Fibroblast of lung (primary cell): Measurements from ENCODE around the gene CMTM6. TPM values are rescaled to one million over a fixed set of nuclear protein-coding genes. Genes with fewer than 3 reads are reported as not detected.

Source experiments
- DNase-seq, 2 donors: peaks; one replicate each; pipeline versions ENCODE4 v3.0.0 to v3.0.0-alpha.2; 2010; ENCODE audit warnings: low read depth in 2 of 2
- H2AFZ ChIP-seq: 2 replicates; pipeline ENCODE4 v1.5.1; 2012; ENCODE audit warnings: low read length, control low read depth, inconsistent platforms
- H3K27ac ChIP-seq: 2 replicates; pipeline ENCODE4 v1.5.1; 2011; ENCODE audit warnings: low read length, control low read depth; ENCODE audit not compliant: insufficient read depth
- H3K27me3 ChIP-seq: 2 replicates; pipeline ENCODE4 v1.5.1; 2011; ENCODE audit warnings: mild to moderate bottlenecking, low read length; ENCODE audit not compliant: control insufficient read depth, insufficient read depth
- H3K36me3 ChIP-seq: 2 replicates; pipeline ENCODE4 v1.5.1; 2011; ENCODE audit warnings: low read length; ENCODE audit not compliant: control insufficient read depth, insufficient read depth
- H3K4me1 ChIP-seq: 2 replicates; pipeline ENCODE4 v1.5.1; 2011; ENCODE audit warnings: low read length; ENCODE audit not compliant: control insufficient read depth, insufficient read depth; ENCODE audit errors: extremely low read depth
- H3K4me2 ChIP-seq: 2 replicates; pipeline ENCODE4 v1.5.1; 2011; ENCODE audit warnings: low read length, control low read depth; ENCODE audit not compliant: insufficient read depth; ENCODE audit errors: extremely low read depth
- H3K4me3 ChIP-seq, 4 experiments: fragments of 200-600 bp in 1 of 4; sonication (generic) in 1 of 4; replicated peaks in 1 of 4; 2 replicates each; pipeline ENCODE4 v1.5.1; 2011 to 2016; ENCODE audit warnings: low read length in 4 of 4, low read depth in 3 of 4, mild to moderate bottlenecking in 3 of 4, control low read depth in 2 of 4, inconsistent platforms in 1 of 4, mixed read lengths in 1 of 4; ENCODE audit not compliant: insufficient read depth in 1 of 4; ENCODE audit errors: control extremely low read depth in 1 of 4
- H3K79me2 ChIP-seq: 2 replicates; pipeline ENCODE4 v1.5.1; 2012; ENCODE audit warnings: mild to moderate bottlenecking, low read length, inconsistent platforms; ENCODE audit not compliant: control insufficient read depth, insufficient read depth
- H3K9ac ChIP-seq: 2 replicates; pipeline ENCODE4 v1.5.1; 2011; ENCODE audit warnings: mild to moderate bottlenecking, low read length, control low read depth; ENCODE audit not compliant: insufficient read depth
- H3K9me3 ChIP-seq: 2 replicates; pipeline ENCODE4 v1.5.1; 2012; ENCODE audit warnings: low read depth, low read length; ENCODE audit not compliant: control insufficient read depth, insufficient read depth
- H4K20me1 ChIP-seq: 2 replicates; pipeline ENCODE4 v1.5.1; 2011; ENCODE audit warnings: low read length; ENCODE audit not compliant: control insufficient read depth, insufficient read depth; ENCODE audit errors: extremely low read depth
- EZH2 ChIP-seq: IDR thresholded peaks from 2 replicates; pipeline ENCODE4 v1.5.1; 2012; ENCODE audit warnings: low read length, control low read depth, mild to moderate bottlenecking; ENCODE audit errors: missing control alignments
- polyA plus RNA-seq, 2 donors: library from polyadenylated mRNA; depleted of rRNA in 1 of 2; stranded (reverse) in 1 of 2; unstranded in 1 of 2; fragments of >200 nt; gene quantifications; 2 replicates each; pipeline ENCODE4 v1.2.1, GENCODE V29; 2011 to 2012; ENCODE audit warnings: missing spikeins in 1 of 2
- total RNA-seq: library from RNA; depleted of rRNA; stranded (reverse); fragments of >200 nt; gene quantifications from 2 replicates; pipeline ENCODE4 v1.2.1, GENCODE V29; 2014
- TF ChIP-seq, protein P1 (sequence below), 2 donors: IDR thresholded peaks in 1 of 2; conservative IDR thresholded peaks in 1 of 2; 1 replicate in 1 of 2; 2 replicates in 1 of 2; pipeline ENCODE4 v1.5.1; 2011 to 2012; ENCODE audit warnings: low read length in 2 of 2, control low read depth in 1 of 2, inconsistent platforms in 1 of 2, low read depth in 1 of 2, mild to moderate bottlenecking in 1 of 2

CMTM6 gene
- total and polyA plus RNA-seq, 2 donors (not counting 1 experiment from before 2014, with no cell fraction given) = 74.1 to 76.5 TPM

DNA sequence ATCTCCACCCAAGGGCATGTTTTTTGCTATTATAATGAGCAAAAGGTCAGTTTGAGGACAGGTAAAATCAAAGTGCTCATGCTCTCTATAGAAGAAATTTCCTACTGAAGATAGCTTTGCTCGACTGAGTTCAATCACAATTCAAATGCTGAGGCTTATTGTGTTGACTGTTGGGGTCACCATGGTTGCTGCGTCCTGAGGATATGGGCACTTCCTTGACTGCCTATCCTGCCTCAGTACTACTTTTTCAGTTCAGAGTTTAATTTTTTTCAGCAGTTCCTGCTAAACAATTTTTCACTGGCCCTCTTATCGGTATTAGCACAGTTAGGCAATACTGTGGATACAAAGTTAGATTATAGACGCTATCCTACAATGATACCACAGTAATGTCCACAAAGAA, 3.8 kb upstream of the CMTM6 start:
- no peak overlapping the region for H3K9ac ChIP-seq
- H3K36me3 ChIP-seq = no peaks in the 10 kb centered on the region
- no peaks in the 10 kb centered on the region for H4K20me1 ChIP-seq
- no peaks in the 10 kb centered on the region for H3K27me3 ChIP-seq
- H2AFZ ChIP-seq = no peak overlapping the region
- H3K4me2 ChIP-seq = no peak overlapping the region
- H3K27ac ChIP-seq = no peak overlapping the region
- no peaks in the 10 kb centered on the region for H3K9me3 ChIP-seq
- H3K4me1 ChIP-seq = no peaks in the 10 kb centered on the region
- DNase-seq = no peak
- H3K79me2 ChIP-seq = no peaks in the 10 kb centered on the region
- H3K4me3 ChIP-seq = no peak overlapping the region
- TF ChIP-seq, protein P1, sequence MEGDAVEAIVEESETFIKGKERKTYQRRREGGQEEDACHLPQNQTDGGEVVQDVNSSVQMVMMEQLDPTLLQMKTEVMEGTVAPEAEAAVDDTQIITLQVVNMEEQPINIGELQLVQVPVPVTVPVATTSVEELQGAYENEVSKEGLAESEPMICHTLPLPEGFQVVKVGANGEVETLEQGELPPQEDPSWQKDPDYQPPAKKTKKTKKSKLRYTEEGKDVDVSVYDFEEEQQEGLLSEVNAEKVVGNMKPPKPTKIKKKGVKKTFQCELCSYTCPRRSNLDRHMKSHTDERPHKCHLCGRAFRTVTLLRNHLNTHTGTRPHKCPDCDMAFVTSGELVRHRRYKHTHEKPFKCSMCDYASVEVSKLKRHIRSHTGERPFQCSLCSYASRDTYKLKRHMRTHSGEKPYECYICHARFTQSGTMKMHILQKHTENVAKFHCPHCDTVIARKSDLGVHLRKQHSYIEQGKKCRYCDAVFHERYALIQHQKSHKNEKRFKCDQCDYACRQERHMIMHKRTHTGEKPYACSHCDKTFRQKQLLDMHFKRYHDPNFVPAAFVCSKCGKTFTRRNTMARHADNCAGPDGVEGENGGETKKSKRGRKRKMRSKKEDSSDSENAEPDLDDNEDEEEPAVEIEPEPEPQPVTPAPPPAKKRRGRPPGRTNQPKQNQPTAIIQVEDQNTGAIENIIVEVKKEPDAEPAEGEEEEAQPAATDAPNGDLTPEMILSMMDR (conservative IDR thresholded peaks at IDR 0.05 in 1 of 2, IDR thresholded peaks at IDR 0.05 in 1 of 2; ENCODE audit: low read depth in 1 of 2, low read length in 2 of 2) = no peak
- TF ChIP-seq EZH2 = no peak

DNA sequence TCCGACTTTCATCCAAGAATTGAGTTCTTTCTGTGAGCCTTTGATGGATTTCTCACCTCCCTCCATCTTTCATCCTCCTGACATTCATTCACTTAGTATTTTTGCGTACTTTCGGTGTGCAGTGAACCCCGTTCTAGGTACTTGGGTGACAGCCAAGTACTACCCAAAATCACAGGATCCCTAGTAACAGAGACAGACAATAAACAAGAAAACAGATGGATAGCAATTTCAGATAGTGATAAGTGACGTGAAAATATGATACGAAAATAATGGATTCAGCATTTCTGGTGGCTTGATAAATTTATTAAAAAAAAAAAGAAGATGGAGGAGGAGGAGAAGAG, 264 bp upstream of the CMTM6 start:
- H3K27ac ChIP-seq = peak overlapping the region; percentile 40
- peak overlapping the region; percentile 3 to 94 (median 46) for H3K4me3 ChIP-seq
- peak overlapping the region; percentile 96 for H2AFZ ChIP-seq
- H3K27me3 ChIP-seq = no peaks in the 10 kb centered on the region
- peak overlapping the region; percentile 87 for H3K4me2 ChIP-seq
- no peak overlapping the region for H3K9ac ChIP-seq
- no peaks in the 10 kb centered on the region for H4K20me1 ChIP-seq
- no peaks in the 10 kb centered on the region for H3K36me3 ChIP-seq
- TF ChIP-seq, protein P1 (conservative IDR thresholded peaks at IDR 0.05 in 1 of 2, IDR thresholded peaks at IDR 0.05 in 1 of 2; ENCODE audit: low read depth in 1 of 2, low read length in 2 of 2) = no peak
- no peak for TF ChIP-seq EZH2
- no peak for DNase-seq
- no peaks in the 10 kb centered on the region for H3K9me3 ChIP-seq
- H3K4me1 ChIP-seq = no peaks in the 10 kb centered on the region
- peaks cover 15% of the 10 kb centered on the region for H3K79me2 ChIP-seq

DNA sequence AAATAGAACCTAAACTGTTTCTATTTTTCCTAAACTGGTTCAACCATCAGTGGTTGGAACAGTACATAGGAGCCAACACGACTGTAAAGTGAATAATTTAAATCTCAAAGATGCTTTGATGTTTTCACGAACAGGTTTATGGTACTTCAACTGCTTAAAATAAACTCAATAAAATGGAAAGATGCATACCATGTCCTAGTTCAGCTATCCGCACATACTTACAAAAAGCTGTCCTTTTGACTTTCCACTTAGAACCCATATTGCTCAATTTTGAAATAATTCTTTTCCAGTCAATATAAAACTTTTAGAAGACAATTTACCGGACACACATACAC, 902 bp downstream of the CMTM6 start:
- no peaks in the 10 kb centered on the region for H3K4me1 ChIP-seq
- peak overlapping the region; percentile 38 for H3K4me2 ChIP-seq
- peak overlapping the region; percentile 91 for H3K27ac ChIP-seq
- H3K4me3 ChIP-seq = peak overlapping the region; percentile 81 to 94 (median 90)
- peaks cover 15% of the 10 kb centered on the region for H3K79me2 ChIP-seq
- no peaks in the 10 kb centered on the region for H4K20me1 ChIP-seq
- H3K9me3 ChIP-seq = no peaks in the 10 kb centered on the region
- H2AFZ ChIP-seq = no peak overlapping the region
- H3K9ac ChIP-seq = peak overlapping the region; percentile 81
- no peaks in the 10 kb centered on the region for H3K27me3 ChIP-seq
- H3K36me3 ChIP-seq = no peaks in the 10 kb centered on the region
- TF ChIP-seq, protein P1 (conservative IDR thresholded peaks at IDR 0.05 in 1 of 2, IDR thresholded peaks at IDR 0.05 in 1 of 2; ENCODE audit: low read depth in 1 of 2, low read length in 2 of 2) = no peak
- no peak for TF ChIP-seq EZH2
- DNase-seq = no peak
